NCI-H345 treated with DMSO at 0.1 percent for 48 hours (cell line): ENCODE measurements around the gene SERPINE1.
"Not testable (repeated sequence)": the region's sequence is repeated elsewhere in the genome, so short reads cannot be mapped to it uniquely, and the experiment has no call there.

Experiments
- DNase-seq: peaks from one replicate; lab custom pipeline; 2025; ENCODE audit not compliant: unreplicated experiment; lab: John Stamatoyannopoulos, UW

SERPINE1 gene

DNA sequence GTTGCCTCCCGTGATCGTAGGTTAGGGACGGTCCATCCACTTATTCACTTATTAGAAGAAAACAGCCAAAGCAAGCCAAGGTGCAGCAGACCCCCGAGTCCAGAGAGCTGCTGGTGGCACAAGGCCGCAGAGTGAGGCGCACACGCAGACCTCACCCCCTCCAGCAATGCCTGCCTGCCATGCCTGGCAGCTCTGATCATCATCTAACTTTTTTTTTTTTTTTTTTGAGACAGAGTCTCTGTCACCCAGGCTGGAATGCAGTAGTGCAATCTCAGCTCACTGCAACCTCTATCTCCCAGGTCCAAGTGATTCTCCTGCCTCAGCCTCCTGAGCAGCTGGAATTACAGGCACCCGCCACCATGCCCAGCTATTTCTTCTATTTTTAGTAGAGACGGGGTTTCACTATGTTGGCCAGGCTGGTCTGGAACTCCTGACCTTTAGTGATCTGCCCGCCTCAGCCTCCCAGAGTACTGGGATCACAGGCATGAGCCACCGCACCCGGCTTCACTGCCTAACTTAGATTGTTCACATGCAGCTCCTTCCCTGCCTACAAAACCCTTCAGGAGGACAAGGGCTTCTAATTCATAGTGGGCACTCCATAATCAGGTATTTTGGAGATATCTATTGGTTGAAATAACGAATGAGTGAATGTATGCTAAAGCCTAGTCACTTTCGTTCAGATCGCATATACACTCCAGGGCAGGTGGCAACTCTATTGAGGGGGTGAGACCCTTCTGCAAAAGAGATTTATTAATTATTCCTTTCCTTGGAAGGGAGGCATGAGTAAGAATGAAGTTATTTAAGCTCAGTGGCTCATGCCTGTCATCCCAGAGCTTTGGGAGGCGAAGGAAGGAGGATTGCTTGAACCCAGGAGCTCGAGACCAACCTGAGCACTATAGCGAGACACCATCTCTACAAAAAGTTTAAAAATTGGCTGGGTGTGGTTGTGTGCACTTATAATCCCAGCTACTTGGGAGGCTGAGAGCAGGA lies 25.8 kb upstream of the SERPINE1 start:
- no peak for DNase-seq

DNA sequence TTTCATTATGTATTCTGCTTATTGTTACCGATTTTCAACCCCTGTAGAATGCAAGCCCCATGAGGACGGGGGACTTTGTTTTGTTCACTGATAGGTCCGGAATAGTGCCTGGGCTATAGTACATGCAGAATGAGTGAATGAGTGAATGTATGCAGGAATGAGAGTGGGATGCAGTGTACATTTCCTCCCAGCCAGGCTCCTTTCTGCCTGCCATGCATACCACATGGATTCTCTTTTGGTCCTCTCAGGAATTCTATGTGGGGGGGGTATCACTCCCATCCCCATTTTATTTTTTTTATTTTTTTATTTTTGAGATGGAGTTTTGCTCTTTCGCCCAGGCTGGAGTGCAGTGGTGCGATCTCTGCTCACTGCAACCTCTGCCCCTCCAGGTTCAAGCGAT lies 24.9 kb upstream of the SERPINE1 start:
- no peak for DNase-seq

DNA sequence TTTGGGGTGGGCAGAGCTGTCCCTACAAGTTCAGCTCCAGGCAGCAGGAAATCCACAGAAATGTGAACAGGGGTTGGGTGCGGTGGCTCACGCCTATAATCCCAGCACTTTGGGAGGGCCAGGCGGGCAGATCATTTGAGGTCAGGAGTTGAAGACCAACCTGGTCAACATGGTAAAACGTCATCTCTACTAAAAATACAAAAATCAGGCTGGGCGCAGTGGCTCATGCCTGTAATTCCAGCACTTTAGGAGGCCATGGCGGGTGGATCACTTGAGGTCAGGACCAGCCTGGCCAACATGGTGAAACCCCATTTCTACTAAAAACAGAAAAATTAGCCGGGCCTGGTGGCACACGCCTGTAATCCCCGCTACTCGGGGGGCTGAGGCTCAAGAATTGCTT lies 23.2 kb upstream of the SERPINE1 start:
- DNase-seq: not testable (repeated sequence)

GRCh38 chr7:101104193-101104713 lies 22.7 kb upstream of the SERPINE1 start:
- no peak for DNase-seq

GRCh38 chr7:101104799-101105198 lies 22.1 kb upstream of the SERPINE1 start:
- no peak for DNase-seq

GRCh38 chr7:101105248-101105647 lies 21.7 kb upstream of the SERPINE1 start:
- not testable (repeated sequence) for DNase-seq

DNA sequence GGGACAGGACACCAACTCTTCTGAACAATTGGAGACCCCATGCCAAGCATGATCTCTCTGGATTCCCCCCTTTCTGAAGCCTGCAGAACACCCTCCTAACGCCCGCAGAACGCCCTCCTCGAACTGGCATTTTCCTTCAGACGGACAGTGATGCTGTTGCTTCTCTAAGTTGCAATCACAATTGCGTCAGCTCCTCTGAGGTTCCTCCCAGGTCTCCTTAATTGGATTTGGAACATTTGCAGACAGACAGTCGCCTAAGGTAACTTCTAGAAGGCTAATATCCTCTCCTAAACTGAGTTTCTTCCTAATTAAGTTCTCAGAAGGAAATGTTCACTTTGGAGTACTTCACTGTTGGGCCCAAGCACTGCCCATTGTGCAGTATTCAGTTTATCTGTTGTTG lies 20.5 kb upstream of the SERPINE1 start:
- DNase-seq: no peak

- no peak for DNase-seq
Observed at GRCh38 chr7:101108330-101108857, 18.5 kb upstream of the SERPINE1 start.

- DNase-seq: no peak
Observed at GRCh38 chr7:101108961-101109360, 17.9 kb upstream of the SERPINE1 start.

DNA sequence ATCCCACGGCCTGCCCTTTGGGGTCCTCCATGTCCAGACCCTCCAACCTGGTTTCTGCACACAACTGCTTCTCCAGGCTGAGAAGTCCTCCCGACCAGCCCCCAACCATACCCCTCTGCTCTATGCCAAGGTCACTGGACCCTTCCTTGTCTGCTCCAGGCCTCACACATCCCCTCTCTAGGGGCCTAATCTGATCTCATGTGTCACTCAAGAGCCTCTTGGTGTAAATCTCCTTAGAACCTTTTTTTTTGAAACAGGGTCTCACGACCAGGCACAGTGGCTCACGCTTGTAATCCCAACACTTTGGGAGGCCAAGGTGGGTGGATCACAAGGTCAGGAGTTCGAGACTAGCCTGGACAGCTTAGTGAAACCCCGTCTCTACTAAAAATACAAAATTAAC lies 17.5 kb upstream of the SERPINE1 start:
- DNase-seq: no peak

DNA sequence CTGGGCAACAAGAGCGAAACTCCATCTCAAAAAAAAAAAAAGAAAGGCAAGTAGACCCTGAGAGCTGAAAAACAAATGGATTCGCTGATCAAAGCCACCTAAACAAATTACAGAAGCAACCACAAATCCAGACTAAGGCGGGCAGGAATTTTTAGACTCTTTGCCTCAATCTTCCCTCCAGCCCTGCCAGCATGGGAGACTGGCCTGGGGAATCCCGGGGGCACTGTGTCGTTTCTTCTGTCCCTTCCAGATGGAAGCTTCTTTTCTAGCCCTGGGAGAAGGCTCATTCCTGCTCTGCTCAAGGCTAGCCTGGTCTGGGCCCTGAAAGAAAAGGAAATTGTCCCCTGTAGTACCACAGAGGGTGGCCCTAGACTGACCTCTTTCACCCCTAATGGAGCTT lies 15.6 kb upstream of the SERPINE1 start:
- no peak for DNase-seq

DNA sequence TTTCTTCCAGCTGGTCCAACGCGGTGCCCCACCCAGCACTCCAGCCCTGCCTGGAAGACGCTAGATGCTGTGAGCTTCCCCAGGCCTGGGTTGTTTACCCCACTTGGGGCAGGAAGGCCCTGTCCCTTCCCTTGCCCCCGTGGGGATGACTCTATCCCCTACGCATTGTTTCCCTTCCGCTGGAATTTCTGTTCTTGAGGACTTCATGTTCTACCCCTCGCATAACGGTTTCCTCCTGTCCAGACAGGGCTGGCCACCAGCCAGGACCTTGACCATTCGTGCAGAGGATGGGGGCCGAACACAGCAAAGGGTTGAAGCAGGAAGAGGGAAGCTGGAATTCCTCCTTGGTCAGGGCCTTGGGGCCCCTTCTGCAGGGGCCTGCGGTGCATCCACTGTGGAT lies 14.7 kb upstream of the SERPINE1 start:
- DNase-seq: no peak

- DNase-seq: not testable (repeated sequence)
Observed at GRCh38 chr7:101113140-101113539, 13.8 kb upstream of the SERPINE1 start.

GRCh38 chr7:101113836-101114235 lies 13.1 kb upstream of the SERPINE1 start:
- no peak for DNase-seq

- DNase-seq: no peak
Observed at GRCh38 chr7:101114492-101114891, 12.4 kb upstream of the SERPINE1 start.

- no peak for DNase-seq
Observed at GRCh38 chr7:101115215-101115614, 11.7 kb upstream of the SERPINE1 start.

- DNase-seq: no peak
Observed at GRCh38 chr7:101116898-101117297, 10.0 kb upstream of the SERPINE1 start.

DNA sequence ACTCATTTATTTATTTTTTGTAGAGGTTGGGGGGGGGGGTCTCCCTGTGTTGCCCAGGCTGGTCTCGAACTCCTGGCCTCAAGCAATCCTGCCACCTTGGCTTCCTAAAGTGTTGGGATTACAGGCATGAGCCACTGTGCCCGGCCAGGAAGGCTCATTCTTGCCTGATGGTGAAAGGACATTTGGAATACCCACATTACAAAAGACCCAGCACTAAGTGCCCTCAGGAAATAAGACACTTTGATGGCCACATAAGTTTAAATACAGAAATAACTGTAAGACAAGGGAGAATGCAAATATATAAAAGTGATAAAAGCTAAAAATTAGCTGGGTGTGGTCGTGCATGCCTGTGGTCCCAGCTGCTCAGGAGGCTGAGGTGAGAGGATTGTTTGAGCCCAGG lies 8.0 kb upstream of the SERPINE1 start:
- DNase-seq: no peak

DNA sequence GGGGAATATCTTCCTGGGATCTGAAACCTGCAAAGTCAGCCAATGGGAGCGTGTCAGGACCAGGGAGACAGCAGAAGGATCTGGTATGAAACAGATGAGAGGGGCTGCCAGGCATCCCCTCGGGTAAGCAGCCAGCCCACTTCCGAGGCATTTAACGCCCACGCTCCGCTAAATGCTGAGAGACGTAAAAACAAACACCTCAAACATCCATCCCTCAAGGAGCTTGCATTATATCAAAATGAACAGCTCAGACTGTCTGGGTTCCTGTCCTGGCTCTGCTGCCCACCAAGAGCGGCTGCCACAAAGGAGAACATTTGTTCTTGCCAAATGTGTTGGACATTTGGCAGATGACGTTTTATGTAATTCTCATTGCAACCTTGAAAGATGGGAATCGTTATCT lies 7.0 kb upstream of the SERPINE1 start:
- no peak for DNase-seq

DNA sequence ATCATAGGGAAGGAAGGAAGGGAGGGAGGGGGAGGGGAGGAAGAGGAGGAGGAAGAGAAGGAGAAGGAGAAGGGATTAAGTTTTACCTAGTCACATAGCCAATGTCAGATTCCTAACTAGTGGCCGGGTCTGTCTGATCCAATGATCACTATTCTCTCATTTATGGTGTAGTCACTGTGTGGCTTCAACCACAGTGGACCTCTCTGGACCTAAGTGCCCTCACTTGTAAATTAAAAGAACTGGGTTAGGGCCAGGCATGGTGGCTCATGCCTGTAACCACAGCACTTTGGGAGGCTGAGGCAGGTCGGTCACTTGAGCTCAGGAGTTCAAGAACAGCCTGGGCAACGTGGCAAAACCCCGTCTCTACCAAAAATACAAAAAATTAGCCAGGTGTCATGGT lies 6.6 kb upstream of the SERPINE1 start:
- DNase-seq: no peak

DNA sequence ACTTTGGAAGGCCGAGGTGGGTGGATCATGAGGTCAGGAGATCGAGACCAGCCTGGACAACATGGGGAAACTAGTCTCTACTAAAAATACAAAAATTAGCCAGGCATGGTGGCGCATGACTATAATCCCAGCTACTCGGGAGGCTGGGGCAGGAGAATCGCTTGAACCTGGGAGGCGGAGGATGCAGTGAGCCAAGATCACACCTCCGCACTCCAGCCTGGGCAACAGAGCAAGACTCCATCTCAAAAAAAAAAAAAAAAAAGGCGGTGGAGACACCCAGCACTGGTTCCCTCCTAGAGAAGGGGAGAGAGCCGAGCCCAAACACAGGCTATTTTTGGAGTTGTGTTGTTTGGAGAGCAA lies 5.3 kb upstream of the SERPINE1 start:
- DNase-seq: not testable (repeated sequence)
